ENCODE data around the gene HDAC4.

- TF ChIP-seq CTCF (conservative IDR thresholded peaks at IDR 0.05; ENCODE audit: low read depth in 2 of 2) (no peak), REST (IDR thresholded peaks at IDR 0.05; ENCODE audit: unreplicated experiment) (no peak), EZH2 (IDR thresholded peaks at IDR 0.05; ENCODE audit: low read depth, unreplicated experiment) (no peak), POLR2AphosphoS5 (IDR thresholded peaks at IDR 0.05; ENCODE audit: low read depth) (no peak), JUNB (IDR thresholded peaks at IDR 0.05; ENCODE audit: unreplicated experiment) (no peak), CREB1 (CRISPR knock-in tag; IDR thresholded peaks at IDR 0.05; ENCODE audit: low read depth) (no peak), EZH2phosphoT487 (IDR thresholded peaks at IDR 0.05; ENCODE audit: unreplicated experiment) (no peak), NANOG (IDR thresholded peaks at IDR 0.05; ENCODE audit: borderline replicate concordance) (no peak), ETS1 (IDR thresholded peaks at IDR 0.05) (no peak), ZNF114 (CRISPR knock-in tag; IDR thresholded peaks at IDR 0.05) (no peak), ZNF462 (CRISPR knock-in tag; IDR thresholded peaks at IDR 0.05) (no peak), STAT1 (IDR thresholded peaks at IDR 0.05; ENCODE audit: unreplicated experiment) (no peak), ZNF331 (CRISPR knock-in tag; IDR thresholded peaks at IDR 0.05; ENCODE audit: low read depth) (no peak)
These were observed 42.3 kb upstream of the HDAC4 start for GRCh38 chr2:239443102-239443620.

All from GM23338 (cell line).